Diencephalon (tissue), 1 donor: ENCODE results near the gene FTCD. TPM values are rescaled to one million over a fixed set of nuclear protein-coding genes. Genes with fewer than 3 reads are reported as not detected.

Source experiments
- total RNA-seq: library from RNA; depleted of rRNA; stranded (reverse); fragments of >200 nt; gene quantifications from one replicate; pipeline ENCODE4 v1.2.3, GENCODE V29; 2014

The FTCD gene, protein sequence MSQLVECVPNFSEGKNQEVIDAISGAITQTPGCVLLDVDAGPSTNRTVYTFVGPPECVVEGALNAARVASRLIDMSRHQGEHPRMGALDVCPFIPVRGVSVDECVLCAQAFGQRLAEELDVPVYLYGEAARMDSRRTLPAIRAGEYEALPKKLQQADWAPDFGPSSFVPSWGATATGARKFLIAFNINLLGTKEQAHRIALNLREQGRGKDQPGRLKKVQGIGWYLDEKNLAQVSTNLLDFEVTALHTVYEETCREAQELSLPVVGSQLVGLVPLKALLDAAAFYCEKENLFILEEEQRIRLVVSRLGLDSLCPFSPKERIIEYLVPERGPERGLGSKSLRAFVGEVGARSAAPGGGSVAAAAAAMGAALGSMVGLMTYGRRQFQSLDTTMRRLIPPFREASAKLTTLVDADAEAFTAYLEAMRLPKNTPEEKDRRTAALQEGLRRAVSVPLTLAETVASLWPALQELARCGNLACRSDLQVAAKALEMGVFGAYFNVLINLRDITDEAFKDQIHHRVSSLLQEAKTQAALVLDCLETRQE
- total RNA-seq = 0.69 TPM

DNA sequence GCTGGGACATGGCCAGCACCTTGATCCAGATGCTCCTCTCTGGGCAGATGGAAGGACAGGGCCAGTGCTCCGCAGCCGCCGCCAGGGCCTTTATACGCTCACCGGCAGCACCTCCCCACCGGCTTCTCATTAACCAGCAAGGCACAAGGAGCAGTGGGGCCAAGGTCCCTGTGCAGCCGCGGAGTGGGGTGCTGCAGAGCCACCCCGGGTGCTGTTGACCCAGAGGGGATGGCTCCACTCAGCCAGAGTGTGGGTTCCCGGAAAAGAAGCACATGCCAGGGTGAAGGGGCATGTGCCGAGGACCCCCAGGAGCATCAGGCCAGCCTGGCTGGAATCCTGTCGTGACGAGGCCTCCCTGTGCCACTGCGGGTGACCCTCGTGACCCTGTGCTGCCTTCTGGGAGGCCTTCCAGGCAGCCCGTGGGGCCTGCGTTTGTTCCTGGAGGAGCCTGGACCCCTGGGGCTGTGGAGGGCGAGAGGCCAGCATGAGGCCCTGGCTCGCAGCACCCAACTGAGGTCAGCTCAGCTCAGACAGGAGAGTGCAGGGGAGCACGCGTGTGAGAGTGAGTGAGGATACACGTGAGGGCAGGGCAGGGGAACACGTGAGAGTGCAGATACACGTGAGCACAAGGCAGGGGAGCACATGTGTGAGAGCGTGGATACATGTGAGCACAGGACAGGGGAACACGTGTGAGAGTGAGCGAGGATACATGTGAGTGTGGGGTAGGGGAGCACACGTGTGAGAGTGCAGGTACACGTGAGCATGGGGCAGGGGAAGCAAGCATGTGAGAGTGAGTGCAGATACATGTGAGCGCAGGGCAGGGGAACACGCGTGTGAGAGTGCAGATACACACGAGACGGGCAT lies at the start of gene FTCD:
FTCD (minus strand) TSS at position 66 of the 864 bp plus-strand sequence; CDS start at position 10, 56 bp downstream.

DNA sequence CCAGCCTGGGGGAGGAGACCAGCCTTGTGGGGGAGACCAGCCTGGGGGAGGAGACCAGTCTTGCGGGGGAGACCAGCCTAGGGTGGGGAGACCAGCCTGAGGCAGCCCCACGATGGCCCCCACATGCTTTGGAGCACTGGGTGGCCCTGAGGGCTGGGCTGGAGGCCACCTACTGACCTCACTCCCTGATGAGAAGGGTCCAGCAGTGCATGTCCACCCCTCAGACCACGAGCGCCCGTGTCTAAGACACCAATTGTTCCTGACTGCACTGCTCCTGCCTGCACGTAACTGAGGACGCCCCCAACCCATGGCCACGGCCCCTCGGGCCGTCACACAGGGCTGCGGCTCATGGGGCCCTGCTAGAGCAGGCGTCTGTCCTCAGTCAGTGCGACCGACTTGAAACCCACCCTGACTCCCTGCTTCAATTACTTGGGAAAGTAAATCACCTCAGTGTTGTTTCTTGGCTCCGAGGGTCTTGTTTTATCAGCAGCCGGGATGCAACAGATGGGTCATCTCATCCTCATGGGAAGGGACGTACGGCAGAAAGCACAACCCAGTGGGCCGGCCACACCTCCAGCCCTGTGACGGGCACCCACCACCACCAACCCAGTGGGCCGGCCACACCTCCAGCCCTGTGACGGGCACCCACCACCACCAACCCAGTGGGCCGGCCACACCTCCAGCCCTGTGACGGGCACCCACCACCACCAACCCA lies 28.7 kb upstream of the FTCD start, which contains the start of gene SPATC1L:
SPATC1L (minus strand) TSS at position 550 of the 715 bp plus-strand sequence. CDS start 1,643 bp downstream, outside the sequence.

DNA sequence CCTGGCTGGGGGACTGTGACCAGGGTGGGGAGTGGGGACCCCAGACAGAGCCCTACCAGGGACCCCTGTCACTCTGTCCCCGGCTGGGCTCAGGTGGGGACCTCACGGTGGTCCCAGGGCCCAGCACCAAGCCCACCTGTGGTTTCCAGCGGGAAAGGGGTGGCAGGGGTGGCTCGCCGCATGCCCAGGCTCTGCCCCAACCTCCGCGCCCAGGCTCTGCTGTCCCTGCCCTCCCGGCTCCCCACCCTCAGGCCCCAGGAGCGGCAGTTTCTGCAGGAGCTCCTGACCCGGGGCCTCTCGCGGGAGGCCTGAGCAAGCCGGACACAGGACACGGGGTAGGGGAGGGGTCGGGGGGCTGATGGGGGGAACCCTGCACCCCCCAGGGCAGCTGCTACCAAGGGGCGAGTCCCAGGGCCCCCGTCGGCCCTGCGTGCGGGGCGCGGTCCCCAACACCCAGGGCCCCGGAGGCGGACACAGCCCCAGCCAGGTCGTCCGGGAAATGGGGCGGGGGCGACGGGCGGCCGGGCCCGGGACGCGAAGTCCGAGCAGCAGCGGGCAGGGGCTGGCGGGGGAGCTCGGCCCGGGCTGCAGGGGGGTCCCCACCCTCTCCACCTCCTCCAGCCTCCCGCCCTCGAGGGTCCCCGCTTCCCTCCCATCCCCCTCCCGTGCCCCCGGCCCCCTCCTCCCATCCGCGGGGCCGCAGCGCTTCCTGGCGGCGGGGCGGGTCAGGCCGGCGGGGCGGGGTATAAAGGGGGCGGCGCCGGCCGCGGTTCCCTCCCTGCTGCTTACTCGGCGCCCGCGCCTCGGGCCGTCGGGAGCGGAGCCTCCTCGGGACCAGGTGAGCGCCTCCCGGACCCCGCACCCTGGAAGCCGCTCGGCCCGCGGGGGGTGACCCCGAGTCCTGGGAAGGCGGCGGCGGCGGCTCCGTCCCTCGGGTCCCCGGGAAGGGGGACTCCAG lies 57.8 kb downstream of the FTCD start, which contains the start of gene COL6A2:
COL6A2 (plus strand) TSS at position 777 of the 958 bp plus-strand sequence.

Other genes starting within 250 kb of the FTCD start
- gene COL6A1, start 173.8 kb downstream of the FTCD start, total RNA-seq = 65.0 TPM
- 21.2 TPM for gene COL6A2, start 57.5 kb downstream of the FTCD start, total RNA-seq
- gene SPATC1L, start 28.9 kb upstream of the FTCD start, total RNA-seq = 10.4 TPM
- 44.3 TPM for gene LSS, start 73.2 kb upstream of the FTCD start, total RNA-seq
- 72.9 TPM for gene MCM3AP, start 130.0 kb upstream of the FTCD start, total RNA-seq
- gene YBEY, start 130.8 kb upstream of the FTCD start, total RNA-seq = 13.1 TPM
- gene C21orf58, start 168.3 kb upstream of the FTCD start, total RNA-seq = 4.8 TPM
- gene PCNT, start 168.6 kb upstream of the FTCD start, total RNA-seq = 21.0 TPM